Right lobe of liver (tissue), 6 donors: Measurements from ENCODE around the gene XPO1. TPM values are rescaled to one million over a fixed set of nuclear protein-coding genes. Genes with fewer than 3 reads are reported as not detected.
"Not testable (repeated sequence)": the region's sequence is repeated elsewhere in the genome, so short reads cannot be mapped to it uniquely, and the experiment has no call there.

Experiments used
- ATAC-seq, 4 donors: fragments of 200-7000 bp; cut with Tn5 transposase; one replicate each; pipeline ENCODE4 v1.9.1; 2020; ENCODE audit warnings: mild to moderate bottlenecking in 4 of 4, moderate library complexity in 4 of 4
- DNase-seq, 3 donors: peaks; one replicate each; pipeline ENCODE4 v3.0.0-alpha.2; 2020
- H3K27ac ChIP-seq, 3 donors: fragments of 200-600 bp; one replicate each; pipeline ENCODE4 v1.8.0; 2022
- H3K27me3 ChIP-seq, 2 donors: fragments of 200-600 bp; one replicate each; pipeline ENCODE4 v1.8.0; 2022
- H3K36me3 ChIP-seq, 4 donors: fragments of 200-600 bp; sonication (generic) in 1 of 4; one replicate each; pipeline versions ENCODE4 v1.5.1 to v1.8.0; 2017 to 2022; ENCODE audit warnings: control low read depth in 1 of 4
- H3K4me1 ChIP-seq, 4 donors: fragments of 200-600 bp; sonication (generic) in 1 of 4; one replicate each; pipeline versions ENCODE4 v1.5.1 to v1.8.0; 2017 to 2022; ENCODE audit warnings: control low read depth in 1 of 4
- H3K4me3 ChIP-seq, 3 donors: fragments of 200-600 bp; one replicate each; pipeline ENCODE4 v1.8.0; 2022
- H3K9me3 ChIP-seq, 4 donors: fragments of 200-600 bp; sonication (generic) in 1 of 4; one replicate each; pipeline versions ENCODE4 v1.5.1 to v1.8.0; 2017 to 2022; ENCODE audit warnings: control low read depth in 1 of 4
- POLR2A ChIP-seq: fragments of 450-650 bp; IDR thresholded peaks from one replicate; pipeline ENCODE4 v1.6.1; 2017; ENCODE audit warnings: antibody characterized with exemption, mild to moderate bottlenecking
- WGBS: methylation state at CpG from one replicate; pipeline ENCODE4 v1.1.6; 2018; ENCODE audit warnings: low coverage, low lambda C conversion rate; ENCODE audit not compliant: insufficient coverage; ENCODE audit errors: missing lambda C conversion rate; 5-methylcytosine and 5-hydroxymethylcytosine counted together
- intact Hi-C, 2 donors: fragments of 100-400 bp; cut with DNase I; formaldehyde crosslinking; loops; one replicate each; pipeline versions ENCODE4 v1.11.2 to v1.14.1; 2022
- total RNA-seq, 6 experiments: library from RNA; depleted of rRNA in 2 of 6; stranded (reverse); fragments of >200 nt in 2 of 6; fragmentation: NEBNext Ultra II Directional in 3 of 6; extraction: Animal tissue kit (Norgen Biotek cat#: 25700) in 3 of 6; gene quantifications; one replicate each; pipeline versions ENCODE4 v1.1.0 to v1.2.4, GENCODE V29; 2016 to 2023
- TF ChIP-seq, protein P1 (sequence below), 4 donors: fragments of 200-600 bp in 3 of 4; fragments of 450-650 bp in 1 of 4; IDR thresholded peaks; one replicate each; pipeline versions ENCODE4 v1.5.1 to v1.8.0; 2016 to 2022; ENCODE audit warnings: antibody characterized with exemption in 4 of 4, mild to moderate bottlenecking in 2 of 4
- donor health status: DM: no; HTN: yes; CAD: no.
- donor health status: DM: no; HTN: no; CAD: no.
- donor health status: DM: no; HTN: no; CAD: no.
- donor health status: DM: no; HTN: yes; CAD: no.
- donor health status: DM: no; HTN: yes; CAD: no.

XPO1 gene
- total RNA-seq, 6 experiments from 2014 or later, result 38.6 to 63.2 (median 51.2) TPM

DNA sequence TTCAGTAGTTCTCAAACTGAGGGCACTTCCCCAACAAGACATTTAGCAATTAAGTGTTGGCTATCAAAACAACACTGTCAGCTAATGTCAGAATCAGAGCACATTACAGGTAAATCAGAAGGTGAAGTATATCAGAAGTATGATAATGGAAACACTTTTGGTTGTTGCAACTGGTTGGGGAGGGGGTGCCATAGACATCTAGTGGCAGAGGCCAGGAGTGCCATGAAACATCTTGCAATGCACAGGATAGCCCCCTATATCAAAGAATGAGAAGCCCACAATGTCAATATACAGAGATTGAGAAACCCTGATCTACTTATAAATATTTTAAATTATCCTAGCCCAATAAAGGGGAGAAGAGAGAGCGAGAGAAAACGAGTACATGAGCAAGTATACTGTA, 4.9 kb upstream of the XPO1 start:
- TF ChIP-seq POLR2A, result no peak
- TF ChIP-seq, protein P1, sequence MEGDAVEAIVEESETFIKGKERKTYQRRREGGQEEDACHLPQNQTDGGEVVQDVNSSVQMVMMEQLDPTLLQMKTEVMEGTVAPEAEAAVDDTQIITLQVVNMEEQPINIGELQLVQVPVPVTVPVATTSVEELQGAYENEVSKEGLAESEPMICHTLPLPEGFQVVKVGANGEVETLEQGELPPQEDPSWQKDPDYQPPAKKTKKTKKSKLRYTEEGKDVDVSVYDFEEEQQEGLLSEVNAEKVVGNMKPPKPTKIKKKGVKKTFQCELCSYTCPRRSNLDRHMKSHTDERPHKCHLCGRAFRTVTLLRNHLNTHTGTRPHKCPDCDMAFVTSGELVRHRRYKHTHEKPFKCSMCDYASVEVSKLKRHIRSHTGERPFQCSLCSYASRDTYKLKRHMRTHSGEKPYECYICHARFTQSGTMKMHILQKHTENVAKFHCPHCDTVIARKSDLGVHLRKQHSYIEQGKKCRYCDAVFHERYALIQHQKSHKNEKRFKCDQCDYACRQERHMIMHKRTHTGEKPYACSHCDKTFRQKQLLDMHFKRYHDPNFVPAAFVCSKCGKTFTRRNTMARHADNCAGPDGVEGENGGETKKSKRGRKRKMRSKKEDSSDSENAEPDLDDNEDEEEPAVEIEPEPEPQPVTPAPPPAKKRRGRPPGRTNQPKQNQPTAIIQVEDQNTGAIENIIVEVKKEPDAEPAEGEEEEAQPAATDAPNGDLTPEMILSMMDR (IDR thresholded peaks at IDR 0.05), result no peak
- Histone ChIP-seq H3K9me3 (no peaks in the 10 kb centered on the region), H3K36me3 (no peaks in the 10 kb centered on the region), H3K4me1 (peaks cover 0 to 5% (median 0%) of the 10 kb centered on the region in 4 donors), H3K27ac (no peak overlapping the region), H3K4me3 (no peak overlapping the region), H3K27me3 (no peaks in the 10 kb centered on the region)
- ATAC-seq (no peak), DNase-seq (no peak)
- intact Hi-C loops, result no loop called here
- WGBS, result 80% methylated on average over 2 of the region's 2 CpGs

DNA sequence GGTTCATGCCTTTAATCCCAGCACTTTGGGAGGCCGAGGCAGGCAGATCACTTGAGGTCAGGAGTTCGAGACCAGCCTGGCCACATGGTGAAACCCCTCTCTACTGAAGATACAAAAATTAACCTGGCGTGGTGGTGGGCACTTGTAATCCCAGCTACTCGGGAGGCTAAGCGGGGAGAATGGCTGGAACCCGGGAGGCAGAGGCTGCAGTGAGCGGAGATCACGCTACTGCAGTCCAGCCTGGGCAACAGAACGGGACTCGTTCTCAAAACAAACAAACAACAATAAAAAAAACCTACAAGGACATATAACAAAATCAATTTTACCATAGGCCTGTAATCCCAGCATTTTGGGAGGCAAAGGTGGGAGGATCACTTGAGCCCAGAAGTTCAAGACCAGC, 2.0 kb upstream of the XPO1 start:
- H3K9me3 ChIP-seq, ATAC-seq, H3K36me3 ChIP-seq, H3K27me3 ChIP-seq, H3K4me1 ChIP-seq, DNase-seq, H3K27ac ChIP-seq, intact Hi-C loops, H3K4me3 ChIP-seq: not testable (repeated sequence)
- no CpG with 5 or more reads among the region's 10 CpGs for WGBS

DNA sequence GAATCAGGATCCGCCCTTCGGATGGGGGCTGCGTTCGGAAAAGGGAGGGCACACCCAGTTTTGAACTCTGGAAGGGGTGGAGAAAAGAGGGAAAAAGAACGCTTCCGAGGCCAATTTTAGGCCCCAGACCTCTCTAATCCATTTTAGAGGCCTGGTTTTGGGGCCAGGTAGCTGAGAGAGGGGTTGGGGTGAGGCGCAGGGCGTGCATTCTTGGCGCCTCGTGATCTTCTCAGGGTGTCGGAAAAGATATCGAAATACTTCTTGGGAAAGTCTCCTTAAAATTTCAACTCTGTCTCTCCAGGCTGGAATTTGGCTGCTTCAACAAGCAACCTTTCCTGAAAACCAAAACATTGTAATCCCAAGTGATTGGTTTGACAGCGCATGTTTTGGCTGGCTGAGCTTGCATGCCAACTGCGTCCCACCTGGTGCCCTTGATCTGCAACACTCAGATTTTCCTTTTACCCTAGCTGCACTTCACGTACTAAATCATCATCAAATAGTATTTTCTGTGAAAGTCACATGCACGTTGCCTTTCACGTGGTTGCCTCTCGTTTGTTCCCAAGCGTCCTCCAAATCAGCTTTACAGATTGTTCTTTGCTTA, 864 bp upstream of the XPO1 start:
- DNase-seq, result peak in 1 of 3 donors; percentile 48
- Histone ChIP-seq H3K27ac (peak overlapping the region; percentile 93 to 97 (median 96)), H3K4me3 (peak overlapping the region; percentile 59 to 63 (median 61)), H3K36me3 (no peaks in the 10 kb centered on the region), H3K4me1 (peaks cover 0 to 14% (median 3%) of the 10 kb centered on the region in 4 donors), H3K9me3 (no peaks in the 10 kb centered on the region), H3K27me3 (no peaks in the 10 kb centered on the region)
- intact Hi-C loops, result no loop called here
- no peak for ATAC-seq
- no peak for TF ChIP-seq POLR2A
- TF ChIP-seq, protein P1 (IDR thresholded peaks at IDR 0.05), result no peak
- WGBS, result 11% methylated on average over 7 of the region's 19 CpGs

DNA sequence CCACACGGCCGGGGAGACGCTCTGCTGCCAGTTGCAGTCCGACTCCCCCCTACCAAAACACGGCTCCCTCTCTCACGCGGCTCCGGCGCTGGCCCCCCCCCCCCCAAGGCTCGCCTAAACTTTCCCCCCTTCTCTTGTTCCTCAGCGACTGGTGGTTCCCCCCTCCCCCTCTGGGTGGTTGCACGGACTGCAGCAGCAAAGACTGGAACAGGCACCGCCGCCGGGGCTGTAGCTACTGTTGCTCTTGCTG, 281 bp downstream of the XPO1 start:
- H3K36me3 ChIP-seq, result no peaks in the 10 kb centered on the region
- peak overlapping the region; percentile 93 to 97 (median 96) for H3K27ac ChIP-seq
- peaks cover 0 to 14% (median 3%) of the 10 kb centered on the region in 4 donors for H3K4me1 ChIP-seq
- WGBS, result 0% methylated on average over 12 of the region's 15 CpGs
- H3K27me3 ChIP-seq, result no peaks in the 10 kb centered on the region
- DNase-seq, result no peak
- peak overlapping the region; percentile 59 to 63 (median 61) for H3K4me3 ChIP-seq
- no peaks in the 10 kb centered on the region for H3K9me3 ChIP-seq
- intact Hi-C loops, result no loop called here
- ATAC-seq, result no peak
- TF ChIP-seq, protein P1 (IDR thresholded peaks at IDR 0.05), result no peak
- TF ChIP-seq POLR2A, result no peak

DNA sequence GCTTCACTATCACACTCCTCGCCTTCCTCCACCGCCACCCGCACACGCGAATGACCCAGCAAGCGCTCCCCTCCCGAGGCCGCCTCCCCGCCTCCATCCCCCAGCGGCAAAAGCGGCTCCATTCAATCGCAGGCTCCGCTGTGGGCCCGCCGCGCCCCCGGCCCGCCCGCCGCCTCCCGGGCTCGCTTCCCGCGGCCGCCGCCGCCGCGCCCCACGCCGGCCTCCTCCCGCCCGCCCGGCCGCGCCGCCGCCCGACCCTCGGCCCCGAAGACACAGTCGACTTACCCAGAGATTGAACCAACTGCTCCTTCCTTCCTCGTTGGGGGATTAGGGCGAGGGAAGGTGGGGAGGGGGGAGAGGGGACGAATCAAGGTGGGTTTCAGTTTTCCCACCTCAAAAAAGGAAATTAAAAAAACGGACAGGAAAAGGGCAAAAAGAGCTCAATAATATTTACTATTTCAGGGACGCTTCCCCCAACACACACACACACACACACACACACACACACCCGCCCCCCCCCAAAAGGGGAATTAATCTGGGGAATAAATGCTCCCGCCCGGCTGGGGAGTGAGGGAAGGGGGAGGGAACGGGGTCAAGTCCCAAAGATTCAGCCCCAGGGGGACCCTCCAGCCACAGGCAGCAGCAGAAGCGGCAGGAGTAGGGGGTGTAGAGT, 743 bp downstream of the XPO1 start:
- Histone ChIP-seq H3K36me3 (no peaks in the 10 kb centered on the region), H3K4me1 (peaks cover 0 to 14% (median 3%) of the 10 kb centered on the region in 4 donors), H3K27ac (peak overlapping the region; percentile 93 to 97 (median 96)), H3K27me3 (no peaks in the 10 kb centered on the region), H3K4me3 (peak overlapping the region; percentile 59 to 63 (median 61)), H3K9me3 (no peaks in the 10 kb centered on the region)
- ATAC-seq (peak in 2 of 4 donors; percentile 0), DNase-seq (peak in 2 of 3 donors; percentile 58 to 66)
- 2% methylated on average over 32 of the region's 52 CpGs for WGBS
- no peak for TF ChIP-seq POLR2A
- TF ChIP-seq, protein P1 (IDR thresholded peaks at IDR 0.05), result no peak
- intact Hi-C loops, result no loop called here
